ENCODE data around the gene ZBTB20.
"Not testable (repeated sequence)": the region's sequence is repeated elsewhere in the genome, so short reads cannot be mapped to it uniquely, and the experiment has no call there.

ZBTB20 gene

DNA sequence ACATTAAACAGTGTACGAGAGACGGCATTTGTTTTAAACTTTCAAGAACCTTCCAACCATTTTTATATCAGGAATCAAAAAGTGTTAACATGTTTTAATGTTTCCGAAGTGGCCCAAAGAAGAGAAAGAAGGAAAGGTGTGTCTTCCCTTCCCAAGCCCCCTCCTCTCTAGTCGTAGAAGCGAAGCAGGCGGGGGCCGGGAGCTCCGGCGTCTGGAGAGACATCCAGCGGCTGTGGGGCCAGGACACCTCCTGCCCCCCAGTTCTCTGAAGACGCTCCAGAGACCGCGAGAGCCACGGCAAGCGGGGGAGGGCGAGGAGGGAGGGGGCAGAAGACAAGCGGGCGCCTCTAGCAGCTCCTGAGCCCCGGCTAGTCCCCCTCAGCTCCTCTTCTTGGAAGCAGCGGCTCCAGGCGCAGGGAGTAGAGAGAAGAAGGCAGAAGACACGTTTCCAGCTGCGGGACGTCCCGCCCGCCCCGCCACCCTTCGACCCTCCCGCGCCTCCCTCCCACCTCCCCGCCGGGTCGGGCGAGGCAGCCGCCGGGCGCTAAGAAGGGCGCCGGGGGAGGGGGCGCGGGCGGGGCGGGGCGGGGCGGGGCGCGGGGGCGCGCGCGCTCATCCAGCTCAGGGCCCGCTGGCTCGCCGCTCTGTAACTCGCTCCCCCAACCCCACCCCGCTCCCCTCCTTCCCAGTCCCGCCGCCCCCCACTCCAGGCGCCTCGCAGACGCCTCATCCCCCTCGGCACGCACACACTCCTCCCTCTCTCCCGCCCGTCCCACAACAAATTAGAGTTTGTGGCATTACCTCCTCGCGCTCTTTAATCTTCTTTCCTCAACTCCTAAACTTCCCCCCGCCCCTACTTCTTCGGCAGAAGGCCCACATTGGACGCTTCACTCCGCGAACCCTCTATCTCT, at the start of gene ZBTB20:
TSS of gene ZBTB20 (minus strand) at position 871 of the 911 bp plus-strand sequence.
- peak; percentile 57 to 86 (median 81) for DNase-seq

GRCh38 chr3:115194476-115194875, 47.4 kb upstream of the ZBTB20 start:
- no peak for DNase-seq

- DNase-seq: no peak
Observed at GRCh38 chr3:115190747-115191146, 43.7 kb upstream of the ZBTB20 start.

DNA sequence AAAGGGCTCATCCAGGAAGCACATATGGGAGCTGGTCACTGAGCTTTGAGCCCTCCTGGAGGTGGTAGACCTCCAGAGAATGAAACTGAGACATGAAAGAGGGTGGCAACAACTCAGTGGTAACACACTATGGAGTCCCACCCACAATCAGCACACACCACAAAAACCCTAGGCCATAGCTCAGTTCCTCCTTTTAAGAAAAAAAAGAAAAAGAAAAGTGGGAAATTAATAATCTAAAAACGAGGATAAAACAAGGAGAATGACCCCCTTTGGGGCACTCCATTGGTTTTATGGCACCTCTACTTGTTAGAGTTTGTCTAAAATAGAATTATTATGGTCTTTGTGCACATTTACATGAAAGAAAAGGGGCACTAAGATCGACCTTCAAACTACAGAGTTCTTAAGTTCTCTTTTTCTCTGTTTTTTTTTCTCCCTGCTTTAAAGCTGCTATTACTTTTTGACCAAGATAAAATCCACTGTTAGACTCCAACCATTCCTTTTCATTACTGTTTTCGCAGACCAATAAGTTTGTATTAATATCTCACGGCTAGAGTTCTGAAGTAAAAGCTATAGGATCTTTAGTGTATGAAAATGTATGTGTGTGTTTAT, 40.2 kb upstream of the ZBTB20 start:
- no peak for DNase-seq

- no peak for DNase-seq
Observed at GRCh38 chr3:115186351-115187148, 39.5 kb upstream of the ZBTB20 start.

- not testable (repeated sequence) for DNase-seq
Observed at GRCh38 chr3:115184859-115185572, 37.9 kb upstream of the ZBTB20 start.

DNA sequence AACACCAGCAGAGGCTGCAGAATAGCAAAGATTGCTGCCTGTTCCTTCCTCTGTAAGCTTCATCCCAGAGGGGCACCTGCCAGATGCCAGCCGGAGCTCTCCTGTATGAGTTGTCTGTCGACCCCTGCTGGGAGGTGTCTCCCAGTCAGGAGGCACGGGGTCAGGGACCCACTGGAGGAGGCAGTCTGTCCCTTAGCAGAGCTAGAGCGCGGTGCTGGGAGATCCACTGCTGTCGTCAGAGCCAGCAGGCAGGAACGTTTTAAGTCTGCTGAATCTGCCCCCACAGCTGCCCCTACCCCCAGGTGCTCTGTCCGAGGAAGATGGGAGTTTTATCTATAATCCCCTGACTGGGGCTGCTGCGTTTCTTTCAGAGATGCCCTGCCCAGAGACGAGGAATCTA, 31.8 kb upstream of the ZBTB20 start:
- DNase-seq: not testable (repeated sequence)

DNA sequence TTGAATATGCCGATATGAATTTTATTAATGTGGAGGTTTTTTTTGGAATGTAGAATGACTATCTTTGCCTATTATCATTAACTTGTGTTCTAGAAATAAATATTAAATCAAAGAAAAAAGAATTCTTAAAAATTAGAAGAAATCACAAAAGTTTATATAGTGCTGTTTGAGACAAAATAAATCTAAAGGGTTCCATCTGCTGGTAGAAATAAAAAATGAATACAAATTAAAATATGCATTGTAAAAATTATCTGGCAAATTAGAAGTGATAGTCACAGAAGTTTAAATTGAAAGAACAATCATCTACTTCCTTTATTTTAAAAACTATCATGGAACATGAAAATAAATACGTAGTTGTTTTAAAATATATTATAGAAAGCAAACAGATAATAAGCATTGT, 22.7 kb upstream of the ZBTB20 start:
- peak in 1 of 3 experiments; percentile 5 for DNase-seq

DNA sequence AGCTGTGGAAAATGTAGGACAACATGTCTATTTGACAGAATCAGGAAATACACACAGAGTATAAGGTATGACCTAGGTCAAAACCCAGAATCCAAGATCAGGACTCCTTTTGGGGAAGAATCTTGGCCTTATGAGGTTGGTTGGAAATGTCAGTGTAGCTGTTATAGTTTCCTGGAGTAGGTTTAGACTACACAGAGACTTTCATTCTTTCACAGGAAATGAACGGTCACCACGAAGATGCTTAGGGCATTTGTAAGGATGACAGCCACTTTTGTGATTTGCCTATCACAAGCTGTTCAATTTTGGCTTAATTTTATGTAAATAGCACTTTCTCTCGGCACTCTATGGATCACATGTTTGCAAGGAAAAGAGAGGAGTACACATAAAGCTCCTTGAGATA, 18.6 kb upstream of the ZBTB20 start:
- DNase-seq: no peak

DNA sequence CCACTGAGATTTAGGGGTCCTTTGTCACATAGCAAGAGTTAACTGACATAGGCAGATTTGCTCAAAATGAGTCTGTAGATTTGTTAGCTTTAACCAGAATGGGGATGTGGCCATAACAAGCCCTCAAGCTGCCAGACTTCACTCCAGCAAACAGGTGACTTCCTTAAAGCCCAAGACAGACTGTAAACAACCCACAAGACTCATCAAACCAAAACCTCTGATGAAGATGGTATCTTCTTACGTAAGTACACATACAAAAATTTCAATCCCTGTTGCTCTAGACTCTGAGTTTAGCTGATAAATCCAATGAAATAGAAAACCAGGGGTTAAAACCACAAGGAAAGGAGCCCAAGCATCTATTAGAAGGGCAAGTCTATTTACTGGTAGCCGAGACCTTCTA, 18.2 kb upstream of the ZBTB20 start:
- DNase-seq: no peak

DNA sequence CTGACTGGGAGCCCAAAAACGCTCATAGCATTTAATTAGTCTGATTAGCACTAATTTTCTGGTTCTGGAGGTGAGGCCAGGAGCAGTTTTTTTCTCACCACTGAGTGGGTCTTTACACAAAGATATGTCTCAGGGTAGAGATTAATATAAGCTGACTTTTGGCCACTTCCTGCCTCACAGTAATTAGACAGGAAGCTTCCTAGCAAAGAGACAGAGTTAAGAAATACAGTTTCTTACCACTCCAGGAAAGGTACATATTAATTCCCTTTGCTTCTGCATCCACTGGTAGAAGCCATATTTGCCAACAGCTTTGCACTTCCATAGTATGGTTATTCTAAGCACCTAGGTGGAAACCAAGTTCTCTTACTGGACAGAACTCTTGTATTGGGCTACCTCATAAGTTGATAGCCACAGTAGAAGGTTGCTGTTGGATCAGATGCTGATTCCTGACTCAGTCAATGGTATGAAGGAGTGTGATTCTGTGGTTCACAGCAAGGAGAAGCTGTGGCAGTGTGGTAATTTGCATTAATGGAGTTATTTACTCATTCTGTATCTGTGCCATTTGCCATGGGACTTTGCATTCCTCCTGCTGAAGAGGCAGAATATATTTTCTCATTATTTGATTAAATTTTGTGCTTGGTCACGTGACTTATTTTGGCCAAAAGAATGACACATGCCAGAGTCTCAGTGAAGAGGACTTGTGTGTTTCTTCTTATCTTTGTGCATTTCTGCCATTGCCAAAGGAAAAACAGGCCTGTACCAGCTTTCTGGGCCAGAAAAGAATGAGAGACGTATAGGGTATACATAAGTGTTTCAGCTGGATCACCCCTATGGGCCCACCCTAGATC, 17.5 kb upstream of the ZBTB20 start:
- DNase-seq: no peak

DNA sequence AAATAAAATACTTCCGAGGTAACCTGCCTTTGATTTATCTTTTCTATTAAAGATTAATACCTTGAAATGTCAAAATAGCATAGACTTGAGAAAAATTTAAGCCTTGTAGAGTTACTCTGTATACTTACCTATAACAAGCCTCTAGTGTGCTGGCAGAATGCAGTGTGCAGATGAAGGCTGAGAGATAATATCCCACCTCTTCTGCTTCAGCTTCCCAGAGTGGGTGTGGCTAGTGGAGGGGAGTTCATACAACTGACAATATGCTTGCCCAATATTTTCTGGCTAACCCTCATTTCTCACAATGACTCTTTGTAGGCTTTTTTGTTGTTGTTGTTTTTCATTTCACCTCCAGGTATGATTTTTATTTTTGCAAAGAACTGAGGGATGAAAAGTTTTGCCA, 15.7 kb upstream of the ZBTB20 start:
- no peak for DNase-seq

- no peak for DNase-seq
Observed at GRCh38 chr3:115161866-115162265, 14.8 kb upstream of the ZBTB20 start.

- no peak for DNase-seq
Observed at GRCh38 chr3:115161168-115161834, 14.2 kb upstream of the ZBTB20 start.

DNA sequence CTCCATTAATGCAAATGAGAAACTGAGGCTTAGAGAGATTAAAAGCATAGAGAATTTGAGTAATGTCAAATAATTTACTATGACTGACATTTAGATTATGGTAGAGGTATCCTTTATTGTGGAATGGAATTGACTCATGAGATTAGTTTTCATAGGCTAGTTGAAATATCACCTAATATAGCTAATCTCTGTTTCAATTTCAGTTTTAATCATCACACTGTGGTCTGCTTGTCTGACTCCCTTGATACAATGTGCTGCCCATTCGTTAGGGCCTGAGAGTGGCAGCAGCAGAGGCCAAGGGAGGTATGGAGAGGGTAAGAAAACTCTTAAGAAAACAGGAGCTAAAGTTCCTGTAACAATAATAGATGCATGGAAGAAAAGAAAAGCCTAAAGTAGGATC, 13.2 kb upstream of the ZBTB20 start:
- no peak for DNase-seq

- DNase-seq: no peak
Observed at GRCh38 chr3:115156046-115156654, 9.1 kb upstream of the ZBTB20 start.

DNA sequence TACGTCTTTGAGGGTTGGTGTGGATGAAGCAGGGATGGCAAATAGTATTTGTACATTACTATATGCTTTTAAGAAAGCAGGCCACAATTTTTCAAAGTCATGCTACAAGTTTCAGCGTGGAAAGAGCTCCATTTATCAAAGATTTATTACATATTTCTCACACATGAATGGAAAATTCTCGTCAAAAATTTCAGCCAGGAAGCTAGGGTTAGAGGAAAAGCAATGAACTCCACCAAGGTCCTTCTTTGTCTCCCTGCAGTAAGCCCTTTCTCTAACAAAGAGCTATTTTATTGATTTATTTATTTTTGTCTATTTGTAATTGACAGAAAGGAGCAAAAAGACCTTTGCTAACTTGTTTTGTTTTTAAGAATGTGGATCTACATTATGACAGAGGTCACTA, 7.5 kb upstream of the ZBTB20 start:
- DNase-seq: no peak

DNA sequence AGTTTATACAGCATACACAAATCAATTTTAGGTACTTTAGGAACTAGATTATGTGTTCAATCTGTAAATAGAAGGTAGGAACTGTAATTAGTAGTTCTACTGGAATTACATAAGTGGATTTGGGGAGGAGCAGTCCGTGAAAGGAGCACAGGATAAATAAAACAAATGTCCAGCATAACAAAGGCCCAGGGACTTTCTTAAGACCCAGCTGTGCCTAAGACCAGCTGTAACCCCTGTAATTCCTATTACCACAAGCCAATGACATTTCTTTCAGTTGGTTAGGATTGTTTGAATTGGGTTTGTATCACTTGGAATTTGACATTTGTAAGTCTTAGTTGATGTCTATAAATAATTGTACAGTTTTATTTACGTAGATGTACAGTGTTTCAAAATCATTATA, 4.8 kb upstream of the ZBTB20 start:
- DNase-seq: peak in 1 of 3 experiments; percentile 36

DNA sequence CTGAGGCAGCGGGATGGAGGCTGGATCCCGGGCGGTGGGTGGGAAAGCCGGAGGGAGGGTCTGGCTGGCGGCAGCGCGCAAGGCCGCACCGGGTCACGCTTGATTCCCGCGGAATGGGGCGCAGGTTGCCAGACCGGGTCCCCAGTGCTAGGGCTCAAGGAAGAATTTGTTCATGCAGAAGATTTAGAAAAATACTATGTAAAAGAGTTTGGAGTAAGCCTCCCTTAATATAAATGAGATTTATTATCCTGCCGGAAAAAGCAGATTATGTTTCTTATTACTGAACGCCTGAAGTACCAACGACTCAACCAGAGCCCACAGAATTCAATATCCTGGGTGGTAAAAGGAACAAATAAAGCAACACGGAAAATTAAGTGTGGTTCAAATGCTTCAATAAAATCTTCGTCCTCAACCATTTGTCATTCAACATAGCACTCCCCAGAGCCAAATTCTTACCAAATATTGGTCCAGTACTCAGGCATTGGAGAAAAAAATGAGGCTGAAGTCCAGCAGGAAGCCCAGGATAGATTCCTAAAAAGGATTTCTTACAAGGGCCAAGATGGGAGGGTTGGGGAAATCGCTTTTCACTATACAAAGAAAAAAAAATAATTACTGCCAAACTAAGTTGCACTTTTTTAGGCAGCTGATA, 1.2 kb upstream of the ZBTB20 start:
- no peak for DNase-seq
